Liver (tissue), 2 donors: Measurements from ENCODE around the gene SRPX.

ENCODE experiments used
- RXRA ChIP-seq, 2 donors: IDR thresholded peaks; 2 replicates each; pipeline ENCODE4 v1.6.1; 2017 to 2018; ENCODE audit warnings: antibody characterized with exemption in 2 of 2, mild to moderate bottlenecking in 1 of 2
- SP1 ChIP-seq: IDR thresholded peaks from 2 replicates; pipeline ENCODE4 v1.6.1; 2018; ENCODE audit warnings: antibody characterized with exemption, mild to moderate bottlenecking
- donor health status: healthy.

DNA sequence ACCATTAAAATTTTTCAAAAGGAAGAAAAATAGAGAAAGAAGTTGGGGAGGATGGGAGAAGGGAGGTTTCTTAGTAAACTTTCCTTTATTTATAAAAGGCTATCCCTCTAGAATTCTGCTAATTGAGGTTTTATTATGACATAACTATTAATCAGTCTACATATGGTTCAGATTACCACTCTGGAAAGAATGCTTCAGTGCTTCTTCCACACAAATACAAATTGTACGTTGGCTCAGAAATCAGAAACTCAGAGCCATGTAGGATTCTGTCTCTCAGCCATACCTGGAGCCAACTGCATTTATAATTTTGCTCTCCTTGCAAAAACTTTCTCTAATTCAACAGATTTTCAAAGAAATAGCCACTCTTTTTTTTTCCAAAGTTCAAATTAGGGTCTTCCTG, 37.1 kb downstream of the SRPX start:
- no peak for TF ChIP-seq RXRA (IDR thresholded peaks at IDR 0.05)
- TF ChIP-seq SP1, result no peak
